K562 (cell line): ENCODE data around the gene SV2A. TPM values are rescaled to one million over a fixed set of nuclear protein-coding genes. Genes with fewer than 3 reads are reported as not detected.
A peak's percentile ranks its signal among the peaks of the same experiment; 100 is the strongest.

Source experiments
- BRF2 ChIP-seq: IDR thresholded peaks from 3 replicates; pipeline ENCODE4 v1.6.1; 2011; ENCODE audit warnings: borderline replicate concordance, mild to moderate bottlenecking; ENCODE audit not compliant: insufficient read length, insufficient read depth
- DNMT1 ChIP-seq: fragments of 450-650 bp; IDR thresholded peaks from 2 replicates; pipeline ENCODE4 v1.6.1; 2016; ENCODE audit warnings: antibody characterized with exemption, mild to moderate bottlenecking
- EWSR1 ChIP-seq: fragments of 450-650 bp; IDR thresholded peaks from 2 replicates; pipeline ENCODE4 v1.6.1; 2018; ENCODE audit warnings: borderline replicate concordance, mild to moderate bottlenecking, low read depth, moderate library complexity; ENCODE audit not compliant: partially characterized antibody
- KDM5B ChIP-seq: fragments of 200-600 bp; sonication (generic); IDR thresholded peaks from 2 replicates; pipeline ENCODE4 v1.6.1; 2012; ENCODE audit warnings: low read depth, mild to moderate bottlenecking, moderate library complexity, low read length, control low read depth, inconsistent platforms; ENCODE audit not compliant: insufficient replicate concordance
- MLLT1 ChIP-seq, 2 experiments: fragments of 450-650 bp; IDR thresholded peaks; 2 replicates each; pipeline ENCODE4 v1.6.1; 2016
- NFE2L1 ChIP-seq: fragments of 450-650 bp; IDR thresholded peaks from 2 replicates; pipeline ENCODE4 v1.6.1; 2016; ENCODE audit warnings: missing genetic modification characterization, low read depth, mild to moderate bottlenecking, missing compliant biosample characterization, moderate library complexity, borderline replicate concordance
- RCOR1 ChIP-seq, 2 experiments: IDR thresholded peaks; 2 replicates each; pipeline ENCODE4 v1.6.1; 2012; ENCODE audit warnings: low read depth in 2 of 2, low read length in 2 of 2, borderline replicate concordance in 1 of 2, improper control_type of control experiment in 1 of 2
- STAG1 ChIP-seq: sonication (generic); formaldehyde crosslinking; IDR thresholded peaks from 2 replicates; pipeline ENCODE4 v1.5.0; 2020; ENCODE audit warnings: missing genetic modification reagents, borderline replicate concordance
- ZFPM2 ChIP-seq: fragments of 250-450 bp; sonication (Bioruptor Pico); IDR thresholded peaks from 2 replicates; pipeline ENCODE4 v1.5.1; 2022; ENCODE audit warnings: mild to moderate bottlenecking
- ZFX ChIP-seq: sonication (generic); formaldehyde crosslinking; IDR thresholded peaks from 2 replicates; pipeline ENCODE4 v1.8.0; 2022; ENCODE audit warnings: mild to moderate bottlenecking, missing genetic modification reagents, moderate library complexity
- polyA plus RNA-seq, 8 experiments: library from polyadenylated mRNA; depleted of rRNA in 4 of 8; stranded (reverse) in 5 of 8; unstranded in 3 of 8; fragments of >200 nt; fragmentation: Nextera tagmentation in 2 of 8; fragmentation: Illumina TruSeq in 1 of 8; extraction: Ambion mirVana in 2 of 8; extraction: Trizol in 1 of 8; gene quantifications; 2 replicates each; pipeline versions ENCODE4 v1.2.1 to v1.2.3, GENCODE V29; 2011 to 2014; ENCODE audit warnings: inconsistent platforms in 1 of 8, missing spikeins in 1 of 8
- total RNA-seq, 7 experiments: library from RNA; depleted of rRNA in 6 of 7; stranded (reverse); fragments of >200 nt in 6 of 7; fragmentation: Illumina TruSeq in 2 of 7; extraction: Trizol in 2 of 7; gene quantifications; 2 replicates each; pipeline versions ENCODE4 v1.2.1 to v1.2.3, GENCODE V29; 2011 to 2021; ENCODE audit warnings: low replicate concordance in 1 of 7
- TF ChIP-seq, protein P1 (sequence below), 2 experiments: fragments of 450-650 bp; IDR thresholded peaks; 2 replicates each; pipeline ENCODE4 v1.6.1; 2016; ENCODE audit warnings: mild to moderate bottlenecking in 2 of 2, borderline replicate concordance in 1 of 2, low read depth in 1 of 2, moderate library complexity in 1 of 2
- TF ChIP-seq, protein P2 (sequence below), 2 experiments: fragments of 450-650 bp; conservative IDR thresholded peaks; 2 replicates each; pipeline ENCODE4 v1.6.1; 2017; ENCODE audit warnings: mild to moderate bottlenecking in 2 of 2, moderate library complexity in 2 of 2

Gene SV2A
- total and polyA plus RNA-seq, 9 of the 15 experiments (the other 6 are each of a cell fraction or from before 2014, with no cell fraction given): 0.07 to 0.22 (median 0.11) TPM; not detected in 1

GRCh38 chr1:149885339-149886120, 32.1 kb downstream of the SV2A start (continued):
- TF ChIP-seq, protein P1, sequence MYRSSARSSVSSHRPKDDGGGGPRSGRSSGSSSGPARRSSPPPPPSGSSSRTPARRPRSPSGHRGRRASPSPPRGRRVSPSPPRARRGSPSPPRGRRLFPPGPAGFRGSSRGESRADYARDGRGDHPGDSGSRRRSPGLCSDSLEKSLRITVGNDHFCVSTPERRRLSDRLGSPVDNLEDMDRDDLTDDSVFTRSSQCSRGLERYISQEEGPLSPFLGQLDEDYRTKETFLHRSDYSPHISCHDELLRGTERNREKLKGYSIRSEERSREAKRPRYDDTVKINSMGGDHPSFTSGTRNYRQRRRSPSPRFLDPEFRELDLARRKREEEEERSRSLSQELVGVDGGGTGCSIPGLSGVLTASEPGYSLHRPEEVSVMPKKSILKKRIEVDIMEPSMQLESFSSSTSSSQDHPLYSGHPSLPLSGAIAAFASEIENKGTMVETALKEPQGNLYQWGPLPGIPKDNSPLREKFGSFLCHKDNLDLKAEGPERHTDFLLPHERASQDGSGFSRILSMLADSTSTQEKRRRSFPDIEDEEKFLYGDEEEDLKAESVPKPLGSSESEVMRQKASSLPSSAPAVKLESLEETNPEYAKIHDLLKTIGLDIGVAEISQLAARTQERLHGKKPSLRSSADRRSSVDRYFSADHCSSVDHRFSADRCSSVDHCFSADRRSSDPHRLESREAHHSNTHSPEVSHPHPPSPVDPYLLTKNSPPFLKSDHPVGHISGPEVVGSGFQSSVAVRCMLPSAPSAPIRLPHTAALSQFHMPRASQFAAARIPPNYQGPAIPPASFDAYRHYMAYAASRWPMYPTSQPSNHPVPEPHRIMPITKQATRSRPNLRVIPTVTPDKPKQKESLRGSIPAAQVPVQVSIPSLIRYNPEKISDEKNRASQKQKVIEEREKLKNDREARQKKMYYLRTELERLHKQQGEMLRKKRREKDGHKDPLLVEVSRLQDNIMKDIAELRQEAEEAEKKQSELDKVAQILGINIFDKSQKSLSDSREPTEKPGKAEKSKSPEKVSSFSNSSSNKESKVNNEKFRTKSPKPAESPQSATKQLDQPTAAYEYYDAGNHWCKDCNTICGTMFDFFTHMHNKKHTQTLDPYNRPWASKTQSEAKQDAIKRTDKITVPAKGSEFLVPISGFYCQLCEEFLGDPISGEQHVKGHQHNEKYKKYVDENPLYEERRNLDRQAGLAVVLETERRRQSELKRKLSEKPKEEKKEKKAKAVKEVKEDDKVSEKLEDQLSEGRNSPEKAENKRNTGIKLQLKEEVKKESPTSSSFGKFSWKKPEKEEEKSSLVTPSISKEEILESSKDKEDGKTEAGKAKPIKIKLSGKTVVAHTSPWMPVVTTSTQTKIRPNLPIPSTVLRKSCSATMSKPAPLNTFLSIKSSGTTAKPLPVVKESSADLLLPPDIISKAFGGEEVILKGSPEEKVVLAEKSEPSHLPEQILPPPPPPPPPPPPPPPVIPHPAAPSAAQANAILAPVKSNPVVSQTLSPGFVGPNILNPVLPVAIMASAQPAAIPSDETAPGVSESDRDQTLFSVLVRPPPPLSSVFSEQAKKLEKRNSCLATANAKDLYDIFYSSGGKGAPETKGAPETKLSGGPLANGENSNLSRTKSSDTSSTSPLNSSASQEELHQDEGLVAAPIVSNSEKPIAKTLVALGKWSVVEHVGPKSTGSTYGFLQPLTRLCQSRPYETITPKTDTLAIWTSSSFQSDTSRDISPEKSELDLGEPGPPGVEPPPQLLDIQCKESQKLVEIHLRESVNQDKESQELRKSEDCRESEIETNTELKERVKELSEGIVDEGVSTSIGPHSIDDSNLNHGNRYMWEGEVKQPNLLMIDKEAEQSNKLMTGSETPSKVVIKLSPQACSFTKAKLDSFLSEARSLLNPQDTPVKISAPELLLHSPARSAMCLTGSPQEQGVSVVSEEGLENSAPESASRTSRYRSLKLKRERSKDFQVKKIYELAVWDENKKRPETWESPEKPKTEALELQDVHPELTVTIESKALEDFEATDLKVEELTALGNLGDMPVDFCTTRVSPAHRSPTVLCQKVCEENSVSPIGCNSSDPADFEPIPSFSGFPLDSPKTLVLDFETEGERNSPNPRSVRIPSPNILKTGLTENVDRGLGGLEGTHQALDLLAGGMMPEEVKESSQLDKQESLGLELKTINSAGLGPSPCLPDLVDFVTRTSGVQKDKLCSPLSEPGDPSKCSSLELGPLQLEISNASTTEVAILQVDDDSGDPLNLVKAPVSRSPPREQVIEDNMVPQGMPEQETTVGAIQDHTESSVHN (IDR thresholded peaks at IDR 0.05; ENCODE audit: borderline replicate concordance in 1 of 2, low read depth in 1 of 2): 0 out of 4 replicates have a peak, but pooled peaks of 1 of the 2 experiments have one; percentile 44
- 0 out of 2 replicates have a peak, but pooled peaks have one; percentile 39 for TF ChIP-seq STAG1
- TF ChIP-seq NFE2L1 (tag): no peak
- peak; percentile 84 for TF ChIP-seq KDM5B
- TF ChIP-seq MLLT1 (IDR thresholded peaks at IDR 0.05): peak; percentile 7 to 15; a peak in 2 of 4 replicates
- TF ChIP-seq, protein P2, sequence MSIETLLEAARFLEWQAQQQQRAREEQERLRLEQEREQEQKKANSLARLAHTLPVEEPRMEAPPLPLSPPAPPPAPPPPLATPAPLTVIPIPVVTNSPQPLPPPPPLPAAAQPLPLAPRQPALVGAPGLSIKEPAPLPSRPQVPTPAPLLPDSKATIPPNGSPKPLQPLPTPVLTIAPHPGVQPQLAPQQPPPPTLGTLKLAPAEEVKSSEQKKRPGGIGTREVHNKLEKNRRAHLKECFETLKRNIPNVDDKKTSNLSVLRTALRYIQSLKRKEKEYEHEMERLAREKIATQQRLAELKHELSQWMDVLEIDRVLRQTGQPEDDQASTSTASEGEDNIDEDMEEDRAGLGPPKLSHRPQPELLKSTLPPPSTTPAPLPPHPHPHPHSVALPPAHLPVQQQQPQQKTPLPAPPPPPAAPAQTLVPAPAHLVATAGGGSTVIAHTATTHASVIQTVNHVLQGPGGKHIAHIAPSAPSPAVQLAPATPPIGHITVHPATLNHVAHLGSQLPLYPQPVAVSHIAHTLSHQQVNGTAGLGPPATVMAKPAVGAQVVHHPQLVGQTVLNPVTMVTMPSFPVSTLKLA (conservative IDR thresholded peaks at IDR 0.05): peak; percentile 38 to 62; a peak in 3 of 4 replicates
- TF ChIP-seq DNMT1: no peak
- 0 out of 4 replicates have a peak, but pooled peaks of 1 of the 2 experiments have one; percentile 1 for TF ChIP-seq RCOR1 (IDR thresholded peaks at IDR 0.05; ENCODE audit: borderline replicate concordance in 1 of 2, low read depth in 2 of 2, low read length in 2 of 2)
- TF ChIP-seq EWSR1: peak; percentile 83
- TF ChIP-seq ZFPM2: 0 out of 2 replicates have a peak, but pooled peaks have one; percentile 29
- peak; percentile 21; the same call in 1 of the 2 replicates for TF ChIP-seq ZFX (CRISPR knock-in tag)
- no peak for TF ChIP-seq BRF2
